Endothelial cell (in vitro differentiated cells): Measurements from ENCODE around the gene PIF1. TPM values are rescaled to one million over a fixed set of nuclear protein-coding genes. Genes with fewer than 3 reads are reported as not detected.

Experiments
- DNase-seq: peaks from one replicate; pipeline ENCODE4 v3.0.0; 2021; ENCODE audit warnings: low spot score
- H3K27ac Mint-ChIP-seq: one replicate; pipeline ENCODE4 v1.8.0; 2021; ENCODE audit warnings: mixed read lengths, inconsistent platforms; ENCODE audit not compliant: unreplicated experiment
- H3K27me3 Mint-ChIP-seq: one replicate; pipeline ENCODE4 v1.8.0; 2021; ENCODE audit warnings: mild to moderate bottlenecking, moderate library complexity, mixed read lengths, inconsistent platforms; ENCODE audit not compliant: unreplicated experiment
- H3K36me3 Mint-ChIP-seq: one replicate; pipeline ENCODE4 v1.8.0; 2021; ENCODE audit warnings: mild to moderate bottlenecking, low read depth, mixed read lengths, inconsistent platforms; ENCODE audit not compliant: unreplicated experiment
- H3K4me1 Mint-ChIP-seq: one replicate; pipeline ENCODE4 v1.8.0; 2021; ENCODE audit warnings: mild to moderate bottlenecking, mixed read lengths, inconsistent platforms; ENCODE audit not compliant: unreplicated experiment
- H3K4me3 Mint-ChIP-seq: one replicate; pipeline ENCODE4 v1.8.0; 2021; ENCODE audit warnings: mild to moderate bottlenecking, mixed read lengths, inconsistent platforms; ENCODE audit not compliant: unreplicated experiment
- H3K9me3 Mint-ChIP-seq: one replicate; pipeline ENCODE4 v1.8.0; 2021; ENCODE audit warnings: mixed read lengths, inconsistent platforms; ENCODE audit not compliant: unreplicated experiment
- total RNA-seq: library from RNA; stranded (reverse); fragmentation: NEBNext Ultra II Directional; extraction: Animal tissue kit (Norgen Biotek cat#: 25700); gene quantifications from one replicate; pipeline ENCODE4 v1.2.1, GENCODE V29; 2021; ENCODE audit not compliant: unreplicated experiment
- TF ChIP-seq, protein P1 (sequence below): fragments of 200-600 bp; sonication (generic); IDR thresholded peaks from one replicate; pipeline ENCODE4 v1.5.0; 2021; ENCODE audit warnings: antibody characterized with exemption; ENCODE audit not compliant: unreplicated experiment

The PIF1 gene
- total RNA-seq, 1 donor from 2014 or later = 4.8 TPM

DNA sequence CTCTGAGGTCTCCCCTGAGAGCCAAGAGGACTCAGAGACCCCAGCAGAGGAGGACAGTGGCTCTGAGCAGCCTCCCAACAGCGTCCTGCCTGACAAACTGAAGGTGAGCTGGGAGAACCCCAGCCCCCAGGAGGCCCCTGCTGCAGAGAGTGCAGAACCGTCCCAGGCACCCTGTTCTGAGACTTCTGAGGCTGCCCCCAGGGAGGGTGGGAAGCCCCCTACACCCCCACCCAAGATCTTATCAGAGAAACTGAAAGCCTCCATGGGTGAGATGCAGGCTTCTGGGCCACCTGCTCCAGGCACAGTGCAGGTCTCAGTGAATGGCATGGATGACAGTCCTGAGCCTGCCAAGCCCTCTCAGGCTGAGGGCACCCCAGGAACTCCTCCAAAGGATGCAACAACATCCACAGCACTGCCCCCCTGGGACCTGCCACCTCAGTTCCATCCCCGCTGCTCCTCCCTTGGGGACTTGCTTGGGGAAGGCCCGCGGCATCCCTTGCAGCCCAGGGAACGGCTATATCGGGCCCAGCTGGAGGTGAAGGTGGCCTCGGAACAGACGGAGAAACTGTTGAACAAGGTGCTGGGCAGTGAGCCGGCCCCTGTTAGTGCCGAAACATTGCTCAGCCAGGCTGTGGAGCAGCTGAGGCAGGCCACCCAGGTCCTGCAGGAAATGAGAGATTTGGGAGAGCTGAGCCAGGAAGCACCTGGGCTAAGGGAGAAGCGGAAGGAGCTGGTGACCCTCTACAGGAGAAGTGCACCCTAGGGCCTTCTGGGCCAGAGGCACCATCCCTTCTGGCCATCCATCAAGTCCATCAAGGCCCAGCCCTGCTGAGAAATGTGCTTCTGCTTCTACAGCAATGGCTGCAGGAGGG, 39.9 kb upstream of the PIF1 start:
- Mint-ChIP-seq H3K4me1 (peaks cover 4% of the 10 kb centered on the region), H3K27me3 (peaks cover 5% of the 10 kb centered on the region), H3K4me3 (peak overlapping the region; percentile 42), H3K9me3 (no peaks in the 10 kb centered on the region), H3K27ac (no peak overlapping the region), H3K36me3 (peaks cover 32% of the 10 kb centered on the region)
- DNase-seq = no peak
- TF ChIP-seq, protein P1, sequence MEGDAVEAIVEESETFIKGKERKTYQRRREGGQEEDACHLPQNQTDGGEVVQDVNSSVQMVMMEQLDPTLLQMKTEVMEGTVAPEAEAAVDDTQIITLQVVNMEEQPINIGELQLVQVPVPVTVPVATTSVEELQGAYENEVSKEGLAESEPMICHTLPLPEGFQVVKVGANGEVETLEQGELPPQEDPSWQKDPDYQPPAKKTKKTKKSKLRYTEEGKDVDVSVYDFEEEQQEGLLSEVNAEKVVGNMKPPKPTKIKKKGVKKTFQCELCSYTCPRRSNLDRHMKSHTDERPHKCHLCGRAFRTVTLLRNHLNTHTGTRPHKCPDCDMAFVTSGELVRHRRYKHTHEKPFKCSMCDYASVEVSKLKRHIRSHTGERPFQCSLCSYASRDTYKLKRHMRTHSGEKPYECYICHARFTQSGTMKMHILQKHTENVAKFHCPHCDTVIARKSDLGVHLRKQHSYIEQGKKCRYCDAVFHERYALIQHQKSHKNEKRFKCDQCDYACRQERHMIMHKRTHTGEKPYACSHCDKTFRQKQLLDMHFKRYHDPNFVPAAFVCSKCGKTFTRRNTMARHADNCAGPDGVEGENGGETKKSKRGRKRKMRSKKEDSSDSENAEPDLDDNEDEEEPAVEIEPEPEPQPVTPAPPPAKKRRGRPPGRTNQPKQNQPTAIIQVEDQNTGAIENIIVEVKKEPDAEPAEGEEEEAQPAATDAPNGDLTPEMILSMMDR = no peak

DNA sequence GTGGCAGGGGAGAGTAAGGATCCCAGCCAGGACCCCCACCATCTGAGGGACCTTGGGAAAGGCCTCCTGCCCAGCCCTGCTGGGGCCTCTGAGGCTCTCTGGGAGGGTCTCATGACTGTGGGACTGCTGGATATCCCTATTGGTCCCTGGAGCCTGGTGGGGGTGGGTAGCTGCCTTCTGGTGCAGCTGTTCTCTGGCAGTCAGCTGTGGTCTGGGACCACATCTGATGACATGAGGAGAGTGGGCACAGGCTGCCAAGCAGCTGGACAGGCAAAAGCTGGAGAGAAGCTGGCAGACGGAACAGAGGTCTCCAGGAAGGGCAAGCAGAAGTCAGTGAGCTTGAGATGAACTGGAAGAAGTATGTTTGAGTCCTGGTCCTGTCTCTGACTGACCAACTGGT, 38.6 kb upstream of the PIF1 start:
- H3K27me3 Mint-ChIP-seq = peaks cover 5% of the 10 kb centered on the region
- no peak overlapping the region for H3K27ac Mint-ChIP-seq
- H3K9me3 Mint-ChIP-seq = no peaks in the 10 kb centered on the region
- no peak overlapping the region for H3K4me3 Mint-ChIP-seq
- TF ChIP-seq, protein P1 = no peak
- peaks cover 26% of the 10 kb centered on the region for H3K36me3 Mint-ChIP-seq
- DNase-seq = no peak
- H3K4me1 Mint-ChIP-seq = peaks cover 5% of the 10 kb centered on the region

DNA sequence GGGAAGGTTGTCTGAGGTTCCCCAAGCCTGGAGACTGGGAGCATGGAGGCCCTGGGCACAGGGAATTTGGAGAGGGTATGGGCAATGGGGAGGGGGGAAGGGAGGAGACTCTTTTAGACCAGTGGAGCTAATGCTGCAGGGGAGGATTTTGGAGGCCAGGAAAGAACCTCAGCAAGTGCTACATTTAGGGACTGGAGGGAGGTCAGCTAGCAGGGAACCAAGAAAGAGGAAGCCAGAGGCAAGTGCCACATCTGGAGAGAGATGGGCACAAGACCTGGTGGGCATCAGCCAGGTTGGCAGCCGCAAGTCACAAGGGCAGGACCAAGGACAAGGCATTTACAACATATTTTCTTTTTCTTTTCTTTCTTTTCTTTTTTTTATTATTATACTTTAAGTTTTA, 37.0 kb upstream of the PIF1 start:
- H3K36me3 Mint-ChIP-seq = peaks cover 29% of the 10 kb centered on the region
- H3K4me3 Mint-ChIP-seq = no peak overlapping the region
- peaks cover 10% of the 10 kb centered on the region for H3K4me1 Mint-ChIP-seq
- DNase-seq = no peak
- no peaks in the 10 kb centered on the region for H3K9me3 Mint-ChIP-seq
- H3K27me3 Mint-ChIP-seq = peaks cover 5% of the 10 kb centered on the region
- H3K27ac Mint-ChIP-seq = no peak overlapping the region
- TF ChIP-seq, protein P1 = no peak

DNA sequence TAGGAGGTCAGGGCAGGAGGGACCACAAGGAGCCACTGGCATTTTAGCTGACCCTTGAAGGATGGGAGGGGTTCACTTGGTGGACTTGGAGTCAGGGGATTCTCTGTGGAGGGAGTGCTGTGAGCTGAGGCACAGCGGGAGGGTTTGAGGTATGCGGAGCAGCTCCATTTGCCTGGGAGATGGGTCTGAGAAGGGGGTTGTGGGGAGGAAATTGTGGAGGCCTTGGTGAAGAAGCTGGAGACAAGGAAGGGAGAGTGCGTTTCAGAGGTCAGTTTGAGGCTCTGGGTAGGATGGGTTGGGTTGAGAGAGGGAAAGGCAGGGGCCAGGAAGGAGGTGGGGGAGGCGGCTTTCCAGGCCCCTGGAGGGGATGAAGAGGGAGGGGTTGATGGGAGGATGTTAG, 36.5 kb upstream of the PIF1 start:
- H3K27ac Mint-ChIP-seq = peak overlapping the region; percentile 48
- H3K4me1 Mint-ChIP-seq = peaks cover 15% of the 10 kb centered on the region
- peaks cover 24% of the 10 kb centered on the region for H3K36me3 Mint-ChIP-seq
- no peak for DNase-seq
- peak overlapping the region; percentile 31 for H3K4me3 Mint-ChIP-seq
- no peaks in the 10 kb centered on the region for H3K9me3 Mint-ChIP-seq
- TF ChIP-seq, protein P1 = no peak
- H3K27me3 Mint-ChIP-seq = peaks cover 6% of the 10 kb centered on the region

DNA sequence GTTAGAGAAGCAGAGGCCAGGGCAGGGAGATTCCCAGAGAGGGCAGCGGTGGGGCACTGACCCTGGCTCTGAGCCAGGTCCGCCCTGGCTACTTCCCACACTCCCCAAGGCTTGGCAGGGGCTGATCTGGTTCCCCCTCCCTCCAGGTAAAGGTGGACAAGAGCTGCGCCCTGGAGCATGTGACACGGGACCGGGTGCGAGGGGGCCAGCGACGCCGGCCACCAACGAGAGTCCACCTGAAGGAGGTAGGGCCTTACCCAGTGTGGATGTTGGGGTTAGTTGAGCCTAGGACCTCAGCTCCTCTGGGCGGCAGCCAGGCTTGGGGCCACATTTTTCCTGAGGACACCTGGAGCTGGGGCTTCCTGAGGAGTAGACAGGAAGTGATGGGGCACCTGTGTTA, 35.9 kb upstream of the PIF1 start:
- no peak for DNase-seq
- TF ChIP-seq, protein P1 = no peak
- peaks cover 21% of the 10 kb centered on the region for H3K36me3 Mint-ChIP-seq
- no peak overlapping the region for H3K27ac Mint-ChIP-seq
- H3K27me3 Mint-ChIP-seq = peaks cover 3% of the 10 kb centered on the region
- peaks cover 16% of the 10 kb centered on the region for H3K4me1 Mint-ChIP-seq
- H3K9me3 Mint-ChIP-seq = no peaks in the 10 kb centered on the region
- no peak overlapping the region for H3K4me3 Mint-ChIP-seq
